K562 (cell line): ENCODE results near the gene CDC23. TPM values are rescaled to one million over a fixed set of nuclear protein-coding genes. Genes with fewer than 3 reads are reported as not detected.

ENCODE experiments used
- ATAC-seq: fragments of 200-7000 bp; cut with Tn5 transposase; 3 replicates; pipeline ENCODE4 v1.9.1; 2020; ENCODE audit warnings: moderate library complexity
- BruUV-seq: library from RNA; stranded (reverse); fragments of 400-500 nt; replicated peaks from 2 replicates; lab custom pipeline; 2021; lab: Mats Ljungman, UMichigan
- CTCF ChIA-PET: fragments of 300-600 bp; formaldehyde crosslinking; extraction: SDS; loops from one replicate; lab custom pipeline; 2021; ENCODE audit warnings: low intra/inter-chr PET ratio; lab: Yijun Ruan, JAX
- POLR2A ChIA-PET: fragments of 300-600, 350-650 bp; sonication (Branson Sonifier 250); formaldehyde crosslinking; extraction: SDS; loops from one replicate; lab custom pipeline; 2021; ENCODE audit warnings: antibody characterized with exemption, inconsistent platforms; lab: Yijun Ruan, JAX
- DNase-seq, 4 experiments: peaks; one replicate each; pipeline versions ENCODE4 v3.0.0 to v3.0.0-alpha.2; 2011 to 2018; ENCODE audit warnings: low spot score in 3 of 4, mixed read lengths in 3 of 4; ENCODE audit errors: extremely low read depth in 1 of 4
- FAIRE-seq: peaks from 2 replicates; lab custom pipeline; 2011; peaks lifted over from hg19 to GRCh38; lab: Jason Lieb, UNC
- H2AFZ ChIP-seq: 2 replicates; pipeline ENCODE4 v1.6.0; 2011; ENCODE audit warnings: low read depth, low read length, control low read depth, inconsistent platforms
- H3K27ac ChIP-seq: fragments of 200-600 bp; 3 replicates; pipeline ENCODE4 v1.8.0; 2011; ENCODE audit warnings: low read depth, mild to moderate bottlenecking, control low read depth, inconsistent platforms, low read length, moderate library complexity, mixed read lengths; ENCODE audit errors: extremely low read depth
- H3K27me3 ChIP-seq, 2 experiments: fragments of 300-600 bp in 1 of 2; 2 replicates in 1 of 2; 3 replicates in 1 of 2; pipeline versions ENCODE4 v1.6.0 to v1.8.0; 2011; ENCODE audit warnings: inconsistent platforms in 2 of 2, low read length in 2 of 2, mild to moderate bottlenecking in 1 of 2, mixed read lengths in 1 of 2, moderate library complexity in 1 of 2; ENCODE audit not compliant: control insufficient read depth in 2 of 2, insufficient read depth in 2 of 2
- H3K36me3 ChIP-seq: fragments of 300-600 bp; 3 replicates; pipeline ENCODE4 v1.8.0; 2011; ENCODE audit warnings: mild to moderate bottlenecking, low read length, inconsistent platforms; ENCODE audit not compliant: control insufficient read depth, insufficient read depth
- H3K4me1 ChIP-seq, 2 experiments: fragments of 200-600 bp in 1 of 2; replicated peaks in 1 of 2; 2 replicates in 1 of 2; 3 replicates in 1 of 2; pipeline versions ENCODE4 v1.5.1 to v1.8.0; 2011; ENCODE audit warnings: inconsistent platforms in 2 of 2, low read length in 2 of 2, mild to moderate bottlenecking in 1 of 2, mixed read lengths in 1 of 2, moderate library complexity in 1 of 2; ENCODE audit not compliant: control insufficient read depth in 2 of 2, insufficient read depth in 2 of 2
- H3K4me2 ChIP-seq: 2 replicates; pipeline ENCODE4 v1.6.1; 2011; ENCODE audit warnings: low read length, control low read depth, inconsistent platforms, mixed read lengths; ENCODE audit not compliant: insufficient read depth
- H3K4me3 ChIP-seq: fragments of 200-600 bp; sonication (generic), shearing (Covaris generic); 2 replicates; pipeline ENCODE4 v1.5.1; 2016; ENCODE audit warnings: control low read depth, inconsistent platforms
- H3K79me2 ChIP-seq: fragments of 200-600 bp; 3 replicates; pipeline ENCODE4 v1.8.0; 2011; ENCODE audit warnings: low read length, inconsistent platforms; ENCODE audit not compliant: control insufficient read depth, insufficient read depth
- H3K9ac ChIP-seq, 2 experiments: 2 replicates each; pipeline versions ENCODE4 v1.6.0 to v1.6.1; 2011; ENCODE audit warnings: low read depth in 2 of 2, low read length in 2 of 2, control low read depth in 1 of 2, inconsistent platforms in 1 of 2, mild to moderate bottlenecking in 1 of 2, mixed read lengths in 1 of 2; ENCODE audit not compliant: insufficient read depth in 1 of 2
- H3K9me1 ChIP-seq: one replicate; pipeline ENCODE4 v1.6.0; 2011; ENCODE audit warnings: inconsistent platforms, mild to moderate bottlenecking, low read length, moderate library complexity; ENCODE audit not compliant: control insufficient read depth, insufficient read depth
- H3K9me3 ChIP-seq: replicated peaks from 2 replicates; pipeline ENCODE4 v1.5.1; 2011; ENCODE audit warnings: low read depth, low read length, inconsistent platforms; ENCODE audit not compliant: control insufficient read depth, insufficient read depth
- H4K20me1 ChIP-seq: replicated peaks from 2 replicates; pipeline ENCODE4 v1.6.1; 2011; ENCODE audit warnings: low read length, inconsistent platforms, mixed read lengths; ENCODE audit not compliant: control insufficient read depth, insufficient read depth
- CREB1 ChIP-seq, 2 experiments: sonication (generic) in 1 of 2; formaldehyde crosslinking in 1 of 2; IDR thresholded peaks; 2 replicates each; pipeline versions ENCODE4 v1.6.1 to v1.8.0; 2012 to 2022; ENCODE audit warnings: inconsistent platforms in 1 of 2, mild to moderate bottlenecking in 1 of 2, missing genetic modification reagents in 1 of 2, moderate library complexity in 1 of 2
- EGR1 ChIP-seq: fragments of 450-650 bp; conservative IDR thresholded peaks from 2 replicates; pipeline ENCODE4 v1.6.1; 2017; ENCODE audit warnings: mild to moderate bottlenecking
- ETV1 ChIP-seq: fragments of 450-650 bp; conservative IDR thresholded peaks from 2 replicates; pipeline ENCODE4 v1.6.1; 2016; ENCODE audit warnings: missing genetic modification characterization, control low read depth, low read depth, missing compliant biosample characterization
- HDAC1 ChIP-seq, 2 experiments: fragments of 450-650 bp; IDR thresholded peaks; 2 replicates each; pipeline ENCODE4 v1.6.1; 2016 to 2017; ENCODE audit warnings: inconsistent platforms in 1 of 2, mild to moderate bottlenecking in 1 of 2, moderate library complexity in 1 of 2
- KLF1 ChIP-seq: fragments of 450-650 bp; IDR thresholded peaks from 2 replicates; pipeline ENCODE4 v1.6.1; 2016; ENCODE audit warnings: missing genetic modification characterization, missing compliant biosample characterization
- MYC ChIP-seq, 2 experiments: fragments of 250-450 bp in 1 of 2; sonication (Bioruptor Pico) in 1 of 2; IDR thresholded peaks; 2 replicates each; pipeline versions ENCODE4 v1.5.1 to v1.6.1; 2012 to 2021; ENCODE audit warnings: low read depth in 2 of 2, borderline replicate concordance in 1 of 2, improper control_type of control experiment in 1 of 2, low read length in 1 of 2, mild to moderate bottlenecking in 1 of 2, moderate library complexity in 1 of 2
- NELFE ChIP-seq: IDR thresholded peaks from 2 replicates; pipeline ENCODE4 v1.6.1; 2011; ENCODE audit warnings: mild to moderate bottlenecking; ENCODE audit not compliant: insufficient read depth, insufficient read length
- NFIX ChIP-seq: fragments of 250-450 bp; sonication (Bioruptor Pico); IDR thresholded peaks from 2 replicates; pipeline ENCODE4 v1.4.0; 2020; ENCODE audit warnings: low read depth, mild to moderate bottlenecking, moderate library complexity
- PCBP2 ChIP-seq: fragments of 200-400 bp; formaldehyde crosslinking; IDR thresholded peaks from 2 replicates; pipeline ENCODE4 v1.6.1; 2018; ENCODE audit warnings: low read length, low read depth, mild to moderate bottlenecking, moderate library complexity; ENCODE audit not compliant: poor library complexity, severe bottlenecking
- PTBP1 ChIP-seq: fragments of 200-400 bp; formaldehyde crosslinking; IDR thresholded peaks from 2 replicates; pipeline ENCODE4 v1.6.1; 2017; ENCODE audit warnings: low read depth, low read length
- WHSC1 ChIP-seq: IDR thresholded peaks from one replicate; pipeline ENCODE4 v1.6.1; 2012; ENCODE audit warnings: low read length, control low read depth, inconsistent platforms
- ZNF175 ChIP-seq: fragments of 200-800 bp; sonication (Bioruptor generic); IDR thresholded peaks from 2 replicates; pipeline ENCODE4 v1.6.1; 2016; ENCODE audit warnings: low read depth, mild to moderate bottlenecking, missing genetic modification characterization, missing compliant biosample characterization
- WGBS: fragments of 100-300 bp; shearing (Covaris generic); methylation state at CpG from one replicate; pipeline ENCODE4 v1.1.6; 2016; ENCODE audit warnings: low coverage, mixed read lengths; ENCODE audit not compliant: insufficient coverage; ENCODE audit errors: missing lambda C conversion rate; 5-methylcytosine and 5-hydroxymethylcytosine counted together
- in situ Hi-C: fragments of 300-500 bp; cut with MboI; formaldehyde crosslinking; loops from 4 replicates; pipeline ENCODE4 v1.15.0; 2018; ENCODE audit warnings: inconsistent platforms, mixed read lengths
- intact Hi-C: fragments of 100-400 bp; cut with micrococcal nuclease; formaldehyde crosslinking; loops from 2 replicates; pipeline ENCODE4 v1.14.2; 2022
- polyA plus RNA-seq, 8 experiments: library from polyadenylated mRNA; depleted of rRNA in 4 of 8; stranded (reverse) in 5 of 8; unstranded in 3 of 8; fragments of >200 nt; fragmentation: Nextera tagmentation in 2 of 8; fragmentation: Illumina TruSeq in 1 of 8; extraction: Ambion mirVana in 2 of 8; extraction: Trizol in 1 of 8; gene quantifications; 2 replicates each; pipeline versions ENCODE4 v1.2.1 to v1.2.3, GENCODE V29; 2011 to 2014; ENCODE audit warnings: inconsistent platforms in 1 of 8, missing spikeins in 1 of 8
- total RNA-seq, 7 experiments: library from RNA; depleted of rRNA in 6 of 7; stranded (reverse); fragments of >200 nt in 6 of 7; fragmentation: Illumina TruSeq in 2 of 7; extraction: Trizol in 2 of 7; gene quantifications; 2 replicates each; pipeline versions ENCODE4 v1.2.1 to v1.2.3, GENCODE V29; 2011 to 2021; ENCODE audit warnings: low replicate concordance in 1 of 7
- TF ChIP-seq, protein P1 (sequence below): fragments of 250-450 bp; sonication (Bioruptor Pico); IDR thresholded peaks from 2 replicates; pipeline ENCODE4 v1.4.0; 2020; ENCODE audit warnings: mild to moderate bottlenecking
- TF ChIP-seq, protein P2 (sequence below), 2 experiments: fragments of 450-650 bp in 1 of 2; sonication (generic) in 1 of 2; formaldehyde crosslinking; conservative IDR thresholded peaks; 2 replicates each; pipeline versions ENCODE4 v1.4.0 to v1.8.1; 2020 to 2022; ENCODE audit warnings: mild to moderate bottlenecking in 1 of 2, missing genetic modification reagents in 1 of 2
- TF ChIP-seq, protein P3 (sequence below): sonication (generic); formaldehyde crosslinking; IDR thresholded peaks from 2 replicates; pipeline ENCODE4 v1.8.0; 2022; ENCODE audit warnings: missing genetic modification reagents, mild to moderate bottlenecking, borderline replicate concordance

Gene CDC23
- total and polyA plus RNA-seq, 9 of the 15 experiments (the other 6 are each of a cell fraction or from before 2014, with no cell fraction given): 34.5 to 157 (median 65.5) TPM

DNA sequence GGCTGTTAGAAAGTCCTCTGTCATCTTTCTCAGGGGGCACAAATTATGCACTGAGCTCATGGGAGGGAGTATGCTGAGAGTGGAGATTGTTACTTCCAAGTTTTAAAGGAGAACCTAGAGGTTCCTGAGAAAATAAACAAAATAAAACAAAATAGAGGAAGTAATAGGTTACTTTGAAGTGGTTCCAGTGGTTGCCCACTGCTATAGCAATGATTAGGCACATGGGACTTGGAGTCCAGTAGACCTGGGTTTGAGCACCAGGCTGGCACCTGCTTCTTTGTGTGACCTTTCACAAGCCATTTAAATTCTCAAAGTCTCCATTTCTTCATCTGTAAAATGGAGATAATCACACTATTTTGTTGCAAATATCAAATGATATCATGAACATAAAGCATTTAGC lies 13.8 kb upstream of the CDC23 start (continued):
- no peak for TF ChIP-seq ETV1 (tag)

DNA sequence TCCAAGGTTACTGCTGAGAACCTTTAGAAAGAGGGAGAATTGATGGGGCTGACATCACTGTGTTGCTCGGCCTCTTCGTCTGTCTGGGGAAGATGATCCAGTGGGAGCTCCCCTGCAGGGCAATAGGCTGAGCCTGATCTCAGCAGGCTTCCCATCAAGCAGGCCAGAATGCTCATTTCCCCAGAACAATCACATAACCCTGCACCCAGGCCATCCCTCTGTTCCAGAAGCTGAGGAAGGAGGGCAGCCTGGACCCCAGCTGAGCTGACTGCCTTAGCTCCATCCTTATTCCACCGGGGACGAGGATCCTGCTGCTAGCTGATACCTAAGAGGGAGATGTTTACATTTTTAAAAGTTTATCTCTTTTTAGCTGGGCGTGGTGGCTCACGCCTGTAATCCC lies 11.6 kb upstream of the CDC23 start:
- Histone ChIP-seq H3K4me1 (peaks cover 0 to 4% of the 10 kb centered on the region in 2 experiments; a peak in 2 of 5 replicates), H3K36me3 (no peaks in the 10 kb centered on the region; the same call in 2 of the 3 replicates), H3K79me2 (no peaks in the 10 kb centered on the region), H3K9ac (no peak overlapping the region), H3K27ac (no peak overlapping the region), H4K20me1 (no peaks in the 10 kb centered on the region), H3K27me3 (no peaks in the 10 kb centered on the region), H3K4me3 (no peak overlapping the region), H3K9me1 (no peaks in the 10 kb centered on the region), H3K9me3 (peaks cover 6% of the 10 kb centered on the region; the same call in 1 of the 2 replicates), H2AFZ (no peak overlapping the region), H3K4me2 (no peak overlapping the region)
- ATAC-seq (no peak), DNase-seq (no peak), FAIRE-seq (no peak)
- ChIA-PET POLR2A (interaction anchor here (0.7 to 2.8 kb wide), 5 partner anchors 8 to 115 kb away, joined by 4 to 13 read pairs (median 6); partner anchors contain the start of genes CDC23 and FAM53C), CTCF (no interaction called here)
- in situ Hi-C loops (no loop called here), intact Hi-C loops (no loop called here)
- WGBS: 14% methylated on average over 6 of the region's 6 CpGs
- no TSS peak for BruUV-seq
- TF ChIP-seq WHSC1: no peak
- TF ChIP-seq, protein P1, sequence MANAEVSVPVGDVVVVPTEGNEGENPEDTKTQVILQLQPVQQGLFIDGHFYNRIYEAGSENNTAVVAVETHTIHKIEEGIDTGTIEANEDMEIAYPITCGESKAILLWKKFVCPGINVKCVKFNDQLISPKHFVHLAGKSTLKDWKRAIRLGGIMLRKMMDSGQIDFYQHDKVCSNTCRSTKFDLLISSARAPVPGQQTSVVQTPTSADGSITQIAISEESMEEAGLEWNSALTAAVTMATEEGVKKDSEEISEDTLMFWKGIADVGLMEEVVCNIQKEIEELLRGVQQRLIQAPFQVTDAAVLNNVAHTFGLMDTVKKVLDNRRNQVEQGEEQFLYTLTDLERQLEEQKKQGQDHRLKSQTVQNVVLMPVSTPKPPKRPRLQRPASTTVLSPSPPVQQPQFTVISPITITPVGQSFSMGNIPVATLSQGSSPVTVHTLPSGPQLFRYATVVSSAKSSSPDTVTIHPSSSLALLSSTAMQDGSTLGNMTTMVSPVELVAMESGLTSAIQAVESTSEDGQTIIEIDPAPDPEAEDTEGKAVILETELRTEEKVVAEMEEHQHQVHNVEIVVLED (CRISPR knock-in tag): no peak
- TF ChIP-seq ZNF175: no peak
- TF ChIP-seq PCBP2: no peak
- no peak for TF ChIP-seq NELFE
- TF ChIP-seq HDAC1 (IDR thresholded peaks at IDR 0.05): no peak
- TF ChIP-seq KLF1 (tag): no peak
- no peak for TF ChIP-seq MYC (IDR thresholded peaks at IDR 0.05; ENCODE audit: low read depth, low read length)
- no peak for TF ChIP-seq MYC (CRISPR knock-in tag; IDR thresholded peaks at IDR 0.05; ENCODE audit: borderline replicate concordance, low read depth)
- TF ChIP-seq, protein P2, sequence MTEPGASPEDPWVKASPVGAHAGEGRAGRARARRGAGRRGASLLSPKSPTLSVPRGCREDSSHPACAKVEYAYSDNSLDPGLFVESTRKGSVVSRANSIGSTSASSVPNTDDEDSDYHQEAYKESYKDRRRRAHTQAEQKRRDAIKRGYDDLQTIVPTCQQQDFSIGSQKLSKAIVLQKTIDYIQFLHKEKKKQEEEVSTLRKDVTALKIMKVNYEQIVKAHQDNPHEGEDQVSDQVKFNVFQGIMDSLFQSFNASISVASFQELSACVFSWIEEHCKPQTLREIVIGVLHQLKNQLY (CRISPR knock-in tag; conservative IDR thresholded peaks at IDR 0.05): no peak
- TF ChIP-seq CREB1 (IDR thresholded peaks at IDR 0.05): no peak
- no peak for TF ChIP-seq CREB1 (CRISPR knock-in tag; IDR thresholded peaks at IDR 0.05)
- TF ChIP-seq, protein P3, sequence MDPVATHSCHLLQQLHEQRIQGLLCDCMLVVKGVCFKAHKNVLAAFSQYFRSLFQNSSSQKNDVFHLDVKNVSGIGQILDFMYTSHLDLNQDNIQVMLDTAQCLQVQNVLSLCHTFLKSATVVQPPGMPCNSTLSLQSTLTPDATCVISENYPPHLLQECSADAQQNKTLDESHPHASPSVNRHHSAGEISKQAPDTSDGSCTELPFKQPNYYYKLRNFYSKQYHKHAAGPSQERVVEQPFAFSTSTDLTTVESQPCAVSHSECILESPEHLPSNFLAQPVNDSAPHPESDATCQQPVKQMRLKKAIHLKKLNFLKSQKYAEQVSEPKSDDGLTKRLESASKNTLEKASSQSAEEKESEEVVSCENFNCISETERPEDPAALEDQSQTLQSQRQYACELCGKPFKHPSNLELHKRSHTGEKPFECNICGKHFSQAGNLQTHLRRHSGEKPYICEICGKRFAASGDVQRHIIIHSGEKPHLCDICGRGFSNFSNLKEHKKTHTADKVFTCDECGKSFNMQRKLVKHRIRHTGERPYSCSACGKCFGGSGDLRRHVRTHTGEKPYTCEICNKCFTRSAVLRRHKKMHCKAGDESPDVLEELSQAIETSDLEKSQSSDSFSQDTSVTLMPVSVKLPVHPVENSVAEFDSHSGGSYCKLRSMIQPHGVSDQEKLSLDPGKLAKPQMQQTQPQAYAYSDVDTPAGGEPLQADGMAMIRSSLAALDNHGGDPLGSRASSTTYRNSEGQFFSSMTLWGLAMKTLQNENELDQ (CRISPR knock-in tag): no peak
- no peak for TF ChIP-seq EGR1
- no peak for TF ChIP-seq NFIX (CRISPR knock-in tag)
- no peak for TF ChIP-seq PTBP1
